Sigmoid colon (tissue), 4 donors: ENCODE measurements around the gene LMAN2L.

Experiments used
- POLR2AphosphoS5 ChIP-seq, 4 donors: sonication (generic); formaldehyde crosslinking; IDR thresholded peaks; one replicate each; pipeline ENCODE4 v1.6.1; 2017; ENCODE audit warnings: antibody characterized with exemption in 4 of 4
- TF ChIP-seq, protein P1 (sequence below), 4 experiments: fragments of 450-650 bp in 3 of 4; fragments of 200-600 bp in 1 of 4; IDR thresholded peaks; one replicate each; pipeline ENCODE4 v1.5.1; 2016 to 2019; ENCODE audit warnings: antibody characterized with exemption in 4 of 4, mild to moderate bottlenecking in 3 of 4, moderate library complexity in 2 of 4

DNA sequence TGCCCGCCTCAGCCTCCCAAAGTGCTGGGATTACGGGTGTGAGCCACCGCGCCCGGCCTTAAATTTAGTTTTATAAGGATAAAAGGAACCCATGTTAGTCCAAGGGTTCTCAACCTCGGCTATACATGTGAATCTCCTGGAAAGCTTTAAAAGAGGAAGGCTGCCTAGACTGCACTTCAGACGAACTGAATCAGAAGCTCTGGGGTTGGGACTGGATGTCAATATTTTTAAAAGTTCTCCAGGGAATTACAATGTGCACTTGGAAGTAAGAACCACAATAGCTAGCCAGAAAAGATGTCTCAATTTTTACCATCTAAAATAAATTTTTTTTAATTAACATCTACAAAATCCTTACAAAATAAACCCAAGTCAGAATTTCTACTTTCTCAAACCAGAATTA lies 10.1 kb downstream of the LMAN2L start:
- TF ChIP-seq, protein P1, sequence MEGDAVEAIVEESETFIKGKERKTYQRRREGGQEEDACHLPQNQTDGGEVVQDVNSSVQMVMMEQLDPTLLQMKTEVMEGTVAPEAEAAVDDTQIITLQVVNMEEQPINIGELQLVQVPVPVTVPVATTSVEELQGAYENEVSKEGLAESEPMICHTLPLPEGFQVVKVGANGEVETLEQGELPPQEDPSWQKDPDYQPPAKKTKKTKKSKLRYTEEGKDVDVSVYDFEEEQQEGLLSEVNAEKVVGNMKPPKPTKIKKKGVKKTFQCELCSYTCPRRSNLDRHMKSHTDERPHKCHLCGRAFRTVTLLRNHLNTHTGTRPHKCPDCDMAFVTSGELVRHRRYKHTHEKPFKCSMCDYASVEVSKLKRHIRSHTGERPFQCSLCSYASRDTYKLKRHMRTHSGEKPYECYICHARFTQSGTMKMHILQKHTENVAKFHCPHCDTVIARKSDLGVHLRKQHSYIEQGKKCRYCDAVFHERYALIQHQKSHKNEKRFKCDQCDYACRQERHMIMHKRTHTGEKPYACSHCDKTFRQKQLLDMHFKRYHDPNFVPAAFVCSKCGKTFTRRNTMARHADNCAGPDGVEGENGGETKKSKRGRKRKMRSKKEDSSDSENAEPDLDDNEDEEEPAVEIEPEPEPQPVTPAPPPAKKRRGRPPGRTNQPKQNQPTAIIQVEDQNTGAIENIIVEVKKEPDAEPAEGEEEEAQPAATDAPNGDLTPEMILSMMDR (IDR thresholded peaks at IDR 0.05) = no peak
- TF ChIP-seq POLR2AphosphoS5 (IDR thresholded peaks at IDR 0.05) = no peak
